Activated CD8-positive, alpha-beta memory T cell treated with anti-CD3 and anti-CD28 coated beads, Interleukin-2, amount 50 U/mL, for 24 hours (primary cell): ENCODE measurements around the gene RACGAP1.

Experiments used
- DNase-seq: peaks from one replicate; pipeline ENCODE4 v3.0.0-alpha.2; 2020; ENCODE audit errors: extremely low read depth

Gene RACGAP1

GRCh38 chr12:50025187-50026059 lies at the start of gene RACGAP1:
TSS of gene RACGAP1 (minus strand) at chr12:50025494. CDS start at chr12:50016715, 8,779 bp downstream.
- DNase-seq = peak; percentile 92

- no peak for DNase-seq
Observed at GRCh38 chr12:50073712-50074111, 48.4 kb upstream of the RACGAP1 start.

GRCh38 chr12:50073206-50073605 lies 47.9 kb upstream of the RACGAP1 start:
- DNase-seq = no peak

- DNase-seq = no peak
Observed at GRCh38 chr12:50072198-50072907, 47.1 kb upstream of the RACGAP1 start.

GRCh38 chr12:50070314-50071060 lies 45.2 kb upstream of the RACGAP1 start:
- no peak for DNase-seq

- no peak for DNase-seq
Observed at GRCh38 chr12:50069539-50069938, 44.2 kb upstream of the RACGAP1 start.

GRCh38 chr12:50069069-50069468 lies 43.8 kb upstream of the RACGAP1 start:
- no peak for DNase-seq

- DNase-seq = no peak
Observed at GRCh38 chr12:50066402-50066801, 41.1 kb upstream of the RACGAP1 start.

GRCh38 chr12:50065726-50066310 lies 40.5 kb upstream of the RACGAP1 start:
- DNase-seq = no peak

GRCh38 chr12:50062728-50063460 lies 37.6 kb upstream of the RACGAP1 start:
- DNase-seq = no peak

- DNase-seq = no peak
Observed at GRCh38 chr12:50061946-50062686, 36.8 kb upstream of the RACGAP1 start.

- DNase-seq = no peak
Observed at GRCh38 chr12:50061171-50061570, 35.9 kb upstream of the RACGAP1 start.

- DNase-seq = no peak
Observed at GRCh38 chr12:50060120-50060468, 34.8 kb upstream of the RACGAP1 start.

GRCh38 chr12:50059440-50060119 lies 34.3 kb upstream of the RACGAP1 start:
- no peak for DNase-seq

- no peak for DNase-seq
Observed at GRCh38 chr12:50058743-50059312, 33.5 kb upstream of the RACGAP1 start.

GRCh38 chr12:50057896-50058670 lies 32.8 kb upstream of the RACGAP1 start:
- no peak for DNase-seq

GRCh38 chr12:50057000-50057841 lies 31.9 kb upstream of the RACGAP1 start, which contains the start of gene ASIC1:
TSS of gene ASIC1 (plus strand) at chr12:50057596. CDS start at chr12:50058767, 1,171 bp downstream.
- DNase-seq = no peak

- DNase-seq = no peak
Observed at GRCh38 chr12:50056639-50056976, 31.3 kb upstream of the RACGAP1 start.
